ENCODE results near the gene KRTAP19-4. TPM values are rescaled to one million over a fixed set of nuclear protein-coding genes. Genes with fewer than 3 reads are reported as not detected.

Gene KRTAP19-4, protein sequence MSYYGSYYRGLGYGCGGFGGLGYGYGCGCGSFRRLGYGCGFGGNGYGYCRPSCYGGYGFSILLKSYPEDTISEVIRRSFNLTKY
- not detected in 2 replicates for total RNA-seq

DNA sequence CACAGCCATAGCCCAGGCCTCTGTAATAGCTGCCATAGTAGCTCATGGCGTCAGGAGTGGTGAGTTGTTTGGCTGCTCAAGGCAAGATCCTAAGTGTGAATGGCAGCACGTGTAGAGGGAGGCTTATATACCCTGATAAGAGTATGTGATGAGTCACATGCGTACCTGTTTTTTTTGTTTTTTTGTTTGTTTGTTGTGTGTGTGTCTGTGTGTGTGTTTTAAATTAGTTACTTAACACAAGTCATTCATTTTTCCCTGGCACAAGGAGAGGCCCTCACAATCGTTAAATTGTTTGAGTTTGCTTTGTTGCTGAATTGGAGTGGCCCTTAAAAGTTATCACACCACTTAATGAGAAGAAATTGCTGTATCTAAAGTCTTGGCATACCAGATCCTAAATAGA is at the start of gene KRTAP19-4:
TSS of gene KRTAP19-4 (minus strand) at position 101 of the 400 bp plus-strand sequence. CDS start at position 46, 55 bp downstream.

DNA sequence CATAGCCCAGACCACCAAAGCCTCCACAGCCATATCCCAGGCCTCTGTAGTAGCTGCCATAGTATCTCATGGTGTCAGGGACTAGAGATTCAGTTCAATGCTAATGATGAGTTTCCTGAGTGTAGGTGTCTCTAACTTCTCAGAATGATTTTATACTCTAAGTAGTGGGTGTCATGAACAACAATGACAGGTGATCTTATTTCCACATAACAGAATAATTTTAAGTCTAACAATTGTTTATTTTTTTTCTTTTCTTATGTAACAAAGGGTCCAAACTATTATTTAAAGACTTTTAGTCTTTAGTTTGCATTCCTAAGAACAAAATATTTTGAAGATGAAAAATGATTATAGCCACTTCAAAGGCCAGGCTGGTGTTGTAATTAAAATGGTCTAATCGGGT is 44.8 kb upstream of the KRTAP19-4 start, which contains the start of gene KRTAP19-6:
TSS of gene KRTAP19-6 (minus strand) at position 101 of the 400 bp plus-strand sequence. CDS start at position 70, 31 bp downstream.

DNA sequence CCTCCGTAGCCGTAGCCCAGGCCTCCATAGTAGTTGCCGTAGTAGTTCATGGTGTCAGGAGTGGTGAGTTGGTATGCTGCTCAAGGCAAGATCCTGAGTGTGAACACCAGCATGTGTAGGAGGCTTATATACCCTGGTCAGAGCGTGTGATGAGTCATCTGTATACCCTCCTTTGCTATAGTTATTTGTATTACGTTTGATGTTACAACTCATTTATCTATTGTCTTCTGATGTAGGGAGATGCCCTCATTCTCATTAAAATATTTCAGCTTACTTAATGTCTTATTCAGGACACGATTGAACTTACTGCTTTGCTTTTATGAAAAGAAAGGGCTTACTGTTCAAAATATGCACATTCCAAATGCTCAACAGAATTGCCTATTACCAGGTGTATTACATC is 5.1 kb upstream of the KRTAP19-4 start, which contains the start of gene KRTAP19-5:
TSS of gene KRTAP19-5 (minus strand) at position 101 of the 400 bp plus-strand sequence. CDS start at position 50, 51 bp downstream.

DNA sequence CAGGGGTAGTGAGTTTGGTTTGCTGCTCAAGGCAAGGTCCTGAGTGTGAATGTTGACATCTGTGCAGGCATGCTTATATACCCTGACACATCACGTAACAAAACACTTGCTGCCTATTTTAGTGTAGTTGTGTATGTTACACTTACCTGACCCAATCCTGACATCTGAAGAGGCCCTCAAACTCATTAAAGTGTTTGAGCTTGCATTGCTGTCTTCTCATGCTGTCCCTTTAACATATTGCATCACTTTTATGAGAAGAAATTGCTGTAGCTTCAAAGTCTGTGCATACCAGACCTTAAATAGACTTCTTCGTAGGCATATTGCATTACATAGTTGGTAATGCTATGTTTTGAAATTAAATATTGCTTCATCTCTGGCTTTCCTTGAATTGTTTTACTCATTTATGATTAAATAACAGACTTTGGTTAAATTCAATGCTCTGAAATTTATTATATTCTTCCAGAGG is 5.0 kb downstream of the KRTAP19-4 start, which contains the start of gene KRTAP19-3:
TSS of gene KRTAP19-3 (minus strand) at position 51 of the 466 bp plus-strand sequence. CDS start 56 bp downstream, outside the sequence.

DNA sequence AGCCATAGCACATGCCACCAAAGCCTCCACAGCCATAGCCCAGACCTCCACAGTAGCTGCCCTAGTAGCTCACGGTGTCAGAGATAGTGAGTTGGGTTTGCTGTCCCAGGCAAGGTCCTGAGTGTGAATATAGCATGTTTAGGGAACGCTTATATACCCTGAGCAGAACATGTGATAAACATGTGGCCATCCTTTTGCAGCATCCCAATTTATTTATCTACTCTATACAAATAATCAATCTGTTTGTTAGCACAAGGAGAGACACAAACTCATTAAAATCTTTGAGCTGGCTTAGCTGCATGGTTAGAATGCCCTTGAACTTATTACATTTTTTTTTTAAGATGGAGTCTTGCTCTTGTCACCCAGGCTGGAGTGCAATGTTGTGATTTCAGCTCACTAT is 9.6 kb downstream of the KRTAP19-4 start, which contains the start of gene KRTAP19-2:
TSS of gene KRTAP19-2 (minus strand) at position 101 of the 400 bp plus-strand sequence. CDS start at position 13, 88 bp downstream.

DNA sequence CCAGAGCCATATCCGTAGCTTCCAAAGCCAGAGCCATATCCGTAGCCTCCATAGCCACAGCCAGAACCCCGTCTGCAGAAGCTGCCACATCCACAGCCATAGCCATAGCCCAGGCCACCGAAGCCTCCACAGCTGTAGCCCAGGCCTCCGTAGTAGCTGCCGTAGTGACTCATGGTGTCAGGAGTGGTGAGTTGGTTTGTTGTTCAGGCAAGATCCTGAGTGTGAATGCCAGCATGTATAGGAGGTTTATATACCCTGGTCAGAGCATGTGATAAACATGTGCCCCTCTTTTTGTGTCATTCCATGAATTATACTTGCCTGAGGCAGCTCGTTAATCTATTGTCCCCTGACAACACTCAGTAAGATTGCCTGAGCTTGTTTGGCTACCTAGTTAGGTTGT is 16.8 kb downstream of the KRTAP19-4 start, which contains the start of gene KRTAP19-1:
TSS of gene KRTAP19-1 (minus strand) at position 223 of the 400 bp plus-strand sequence. CDS start at position 173, 50 bp downstream.

Other genes with a start within 250 kb of the KRTAP19-4 start
- gene KRTAP24-1, start 214.2 kb downstream of the KRTAP19-4 start, total RNA-seq, result not detected in 2 replicates
- not detected in 2 replicates for gene KRTAP25-1, start 207.7 kb downstream of the KRTAP19-4 start, total RNA-seq
- not detected in 2 replicates for gene KRTAP26-1, start 176.8 kb downstream of the KRTAP19-4 start, total RNA-seq
- gene KRTAP27-1, start 159.5 kb downstream of the KRTAP19-4 start, total RNA-seq, result not detected in 2 replicates
- not detected in 2 replicates for gene KRTAP23-1, start 148.6 kb downstream of the KRTAP19-4 start, total RNA-seq
- not detected in 2 replicates for gene KRTAP13-2, start 124.9 kb downstream of the KRTAP19-4 start, total RNA-seq
- gene KRTAP13-1, start 101.1 kb downstream of the KRTAP19-4 start, total RNA-seq, result not detected in 2 replicates
- not detected in 2 replicates for gene KRTAP13-3, start 71.2 kb downstream of the KRTAP19-4 start, total RNA-seq
- not detected in 2 replicates for gene KRTAP13-4, start 66.9 kb downstream of the KRTAP19-4 start, total RNA-seq
- gene KRTAP15-1, start 56.9 kb downstream of the KRTAP19-4 start, total RNA-seq, result not detected in 2 replicates
- not detected in 2 replicates for gene KRTAP19-1, start 16.8 kb downstream of the KRTAP19-4 start, total RNA-seq
- gene KRTAP19-2, start 9.7 kb downstream of the KRTAP19-4 start, total RNA-seq, result not detected in 2 replicates
- not detected in 2 replicates for gene KRTAP19-3, start 5.2 kb downstream of the KRTAP19-4 start, total RNA-seq
- gene KRTAP19-5, start 5.0 kb upstream of the KRTAP19-4 start, total RNA-seq, result not detected in 2 replicates
- not detected in 2 replicates for gene KRTAP19-6, start 44.7 kb upstream of the KRTAP19-4 start, total RNA-seq
- gene KRTAP19-7, start 64.1 kb upstream of the KRTAP19-4 start, total RNA-seq, result not detected in 2 replicates
- not detected in 2 replicates for gene KRTAP22-2, start 93.2 kb upstream of the KRTAP19-4 start, total RNA-seq
- gene KRTAP6-3, start 95.3 kb upstream of the KRTAP19-4 start, total RNA-seq, result not detected in 2 replicates
- gene KRTAP6-2, start 101.7 kb upstream of the KRTAP19-4 start, total RNA-seq, result not detected in 2 replicates
- gene KRTAP22-1, start 103.9 kb upstream of the KRTAP19-4 start, total RNA-seq, result not detected in 2 replicates
- not detected in 2 replicates for gene KRTAP6-1, start 116.8 kb upstream of the KRTAP19-4 start, total RNA-seq
- not detected in 2 replicates for gene KRTAP20-1, start 119.3 kb upstream of the KRTAP19-4 start, total RNA-seq
- not detected in 2 replicates for gene KRTAP20-4, start 123.5 kb upstream of the KRTAP19-4 start, total RNA-seq
- not detected in 2 replicates for gene KRTAP20-2, start 138.0 kb upstream of the KRTAP19-4 start, total RNA-seq
- not detected in 2 replicates for gene KRTAP20-3, start 145.7 kb upstream of the KRTAP19-4 start, total RNA-seq
- not detected in 2 replicates for gene KRTAP21-3, start 221.6 kb upstream of the KRTAP19-4 start, total RNA-seq